CD4-positive, alpha-beta T cell treated with Interleukin-4 for 4 hours (primary cell): ENCODE results near the gene MYPOP.

Source experiments
- DNase-seq: peaks from one replicate; pipeline ENCODE4 v3.0.0-alpha.2; 2020

Gene MYPOP

DNA sequence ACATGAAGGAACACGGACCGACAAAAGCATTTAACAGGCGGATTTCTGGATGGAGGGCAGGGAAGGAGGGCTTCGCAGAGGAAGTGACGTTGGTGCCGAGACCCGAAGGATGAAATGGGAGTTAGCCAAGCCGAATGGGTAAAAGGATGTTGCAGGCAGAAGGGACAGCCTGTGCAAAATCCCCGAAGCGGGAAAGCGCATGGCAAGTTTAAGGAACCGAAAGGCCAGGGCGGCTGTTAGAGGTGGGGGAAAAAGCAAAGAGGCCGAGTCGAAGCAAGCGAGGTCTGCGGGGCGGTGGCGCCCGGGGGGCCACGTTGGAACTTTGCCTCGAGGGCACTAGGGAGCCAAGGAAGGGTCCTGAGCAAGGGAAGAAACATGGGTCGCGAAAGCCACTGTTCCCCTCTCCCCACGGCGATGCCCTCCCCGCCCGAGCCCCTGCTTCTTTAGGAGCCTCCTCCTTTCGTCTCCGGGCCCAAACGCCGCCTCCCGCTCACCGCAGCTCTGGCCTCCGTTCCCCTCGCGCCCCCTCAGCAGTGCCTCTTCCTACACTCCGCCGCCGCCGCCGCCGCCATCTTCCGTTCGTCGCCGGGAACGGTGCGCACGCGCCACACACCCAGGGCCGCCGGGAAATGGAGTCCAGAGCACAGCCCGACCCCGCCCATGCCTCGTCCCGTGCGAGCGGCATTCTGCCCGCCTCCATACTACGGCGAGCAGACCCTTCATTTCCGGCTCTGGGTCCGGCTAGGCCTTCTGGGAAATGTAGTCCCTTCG is 39.7 kb downstream of the MYPOP start, which contains the start of gene SYMPK:
Gene SYMPK, minus strand, starts transcription at position 584 of the 771 bp plus-strand sequence. CDS start 8,652 bp downstream, outside the sequence.
- DNase-seq: peak; percentile 98

DNA sequence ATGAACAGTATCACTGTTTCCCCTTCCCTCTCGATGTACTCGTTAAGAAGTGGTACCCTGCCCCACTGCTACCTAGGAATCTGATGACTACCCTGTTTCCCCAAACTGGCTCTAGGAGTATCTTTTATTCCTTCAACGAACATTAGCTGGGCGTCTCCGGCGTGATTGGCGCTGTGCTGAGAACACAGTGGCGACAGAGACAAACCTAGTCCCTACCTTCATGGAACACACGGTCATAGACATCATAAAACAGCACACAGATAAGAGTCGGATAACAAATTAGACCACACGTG is 40.2 kb downstream of the MYPOP start:
- DNase-seq: no peak

DNA sequence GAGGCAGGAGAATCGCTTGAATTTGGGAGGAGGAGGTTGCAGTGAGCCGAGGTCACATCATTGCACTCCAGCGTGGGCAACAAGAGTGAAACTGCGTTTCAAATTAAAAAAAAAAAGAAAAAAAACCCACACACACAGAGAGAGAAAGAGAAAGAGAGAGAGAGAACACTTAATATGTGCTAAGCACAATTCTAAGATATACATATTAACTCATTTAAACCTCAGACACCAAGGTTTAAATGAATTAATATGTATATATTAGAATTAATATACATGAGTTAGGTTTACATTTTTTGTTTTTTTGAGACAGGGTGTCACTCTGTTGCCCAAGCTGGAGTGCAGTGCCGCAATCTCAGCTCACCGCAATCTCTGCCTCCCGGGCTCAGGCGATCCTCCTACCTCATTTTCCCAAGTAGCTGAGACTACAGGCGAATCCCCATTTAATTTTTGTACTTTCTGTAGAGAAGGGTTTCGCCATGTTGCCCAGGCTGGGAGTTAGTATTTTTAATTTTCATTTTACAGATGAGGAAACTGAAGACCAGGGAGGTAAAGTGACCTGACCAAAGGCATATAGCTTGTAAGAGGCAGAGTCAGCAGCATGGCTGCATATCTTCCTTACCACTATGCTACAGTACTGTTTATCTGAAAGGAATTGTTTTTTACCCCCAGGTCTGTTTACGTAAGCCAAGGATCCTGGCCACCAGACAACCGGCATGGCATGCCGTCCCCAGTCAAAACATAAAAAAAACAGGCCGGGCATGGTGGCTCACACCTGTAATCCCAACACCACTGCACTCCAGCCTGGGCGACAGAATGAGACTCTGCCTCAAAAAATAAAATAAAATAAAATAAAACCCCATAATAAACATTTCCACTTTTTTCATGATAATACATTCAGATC is 41.8 kb downstream of the MYPOP start:
- DNase-seq: no peak

DNA sequence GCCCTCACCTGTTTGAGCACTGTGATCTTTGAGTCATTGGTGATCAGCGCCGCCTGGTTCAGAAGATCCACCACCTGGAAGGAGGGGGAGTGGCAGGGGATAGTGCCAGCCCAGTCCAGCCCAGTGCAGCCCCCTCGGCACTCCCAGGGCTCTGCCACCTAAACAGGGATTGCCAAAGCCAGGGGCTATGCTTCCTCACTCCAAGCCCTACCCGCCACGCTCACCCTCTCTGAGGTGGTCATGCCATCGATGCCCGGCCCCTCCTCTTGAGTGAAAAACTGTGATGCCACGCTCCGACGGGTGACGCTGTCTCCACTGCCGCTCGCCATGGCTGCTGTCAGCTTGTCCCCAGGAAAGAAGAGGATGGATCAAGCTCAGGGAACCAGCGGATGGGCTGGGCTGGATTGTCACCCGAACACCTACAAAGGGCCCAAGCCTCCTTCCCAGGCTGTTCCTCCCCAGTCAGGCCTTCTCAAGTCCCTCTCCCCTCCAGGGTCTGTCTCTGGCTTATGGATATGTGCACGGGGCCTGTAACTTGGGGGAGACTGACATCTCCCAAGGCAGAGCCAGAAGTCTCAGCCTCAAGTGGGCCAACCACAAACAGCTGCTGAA is 48.1 kb downstream of the MYPOP start:
- DNase-seq: no peak

DNA sequence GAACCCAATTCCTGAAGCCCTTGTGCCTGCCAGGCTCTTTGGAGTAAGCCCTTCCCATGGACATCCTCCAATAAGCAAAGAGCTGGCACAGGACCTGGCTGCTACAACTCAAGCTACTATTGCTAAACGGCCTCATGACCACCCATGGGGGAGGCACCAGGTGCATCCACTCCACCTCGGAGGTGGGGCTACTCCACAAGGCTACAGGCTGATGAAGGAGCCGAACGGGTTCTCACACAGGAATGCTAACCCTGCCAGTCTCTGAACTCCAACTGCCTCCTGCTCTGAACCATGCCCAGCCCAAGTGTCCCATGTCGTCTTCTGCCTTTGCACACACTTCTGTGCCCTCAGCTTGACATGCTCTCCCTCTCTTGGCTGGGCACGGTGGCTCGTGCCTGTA is 49.4 kb downstream of the MYPOP start:
- DNase-seq: no peak

DNA sequence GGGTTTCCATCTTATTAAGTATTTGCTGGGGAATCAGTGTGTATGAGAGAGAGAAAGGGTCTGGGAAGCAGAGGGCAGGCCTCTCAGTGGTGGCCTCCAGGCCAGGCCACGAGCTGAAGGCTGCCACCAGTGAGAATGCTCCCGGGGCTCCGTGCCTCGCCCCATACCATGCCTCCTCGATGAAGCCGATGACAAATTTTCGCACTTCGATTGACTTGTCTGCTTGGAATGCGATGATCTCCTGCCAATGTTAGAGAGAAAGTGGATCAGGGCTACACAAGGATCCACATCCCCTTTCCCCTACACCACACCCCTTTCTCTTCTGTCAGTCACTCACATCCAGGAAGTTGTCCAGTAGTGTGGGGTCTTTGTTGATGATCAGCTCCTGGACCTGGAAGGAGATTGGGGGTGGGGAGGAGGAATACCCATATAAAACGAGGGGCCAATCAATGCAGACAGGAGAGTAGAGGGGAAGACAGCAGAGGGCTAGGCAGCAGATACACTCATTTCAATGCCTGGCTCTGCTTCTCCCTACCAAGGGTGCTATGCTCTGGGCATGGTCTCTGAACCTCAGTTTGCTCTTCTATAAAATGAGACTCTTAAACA is 50.2 kb downstream of the MYPOP start:
- no peak for DNase-seq

DNA sequence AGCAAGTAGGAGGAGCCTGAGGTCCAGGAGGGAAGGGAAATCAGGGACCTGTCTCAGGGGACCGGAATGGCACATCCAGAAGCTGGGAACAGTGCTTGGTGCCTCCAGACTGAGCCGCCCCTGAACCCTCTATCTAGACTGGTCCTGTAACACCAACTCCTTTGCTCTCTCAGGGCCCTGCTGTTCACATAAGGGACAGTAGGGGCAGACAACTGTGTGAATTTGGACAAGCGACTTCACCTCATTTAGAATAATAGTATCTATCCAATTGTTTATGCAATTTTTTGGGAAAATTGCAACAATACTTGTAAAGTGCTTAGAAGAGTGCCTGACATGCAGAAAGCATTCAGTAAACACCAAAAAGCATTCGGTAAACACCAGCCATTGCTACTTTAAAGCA is 53.5 kb downstream of the MYPOP start:
- no peak for DNase-seq

DNA sequence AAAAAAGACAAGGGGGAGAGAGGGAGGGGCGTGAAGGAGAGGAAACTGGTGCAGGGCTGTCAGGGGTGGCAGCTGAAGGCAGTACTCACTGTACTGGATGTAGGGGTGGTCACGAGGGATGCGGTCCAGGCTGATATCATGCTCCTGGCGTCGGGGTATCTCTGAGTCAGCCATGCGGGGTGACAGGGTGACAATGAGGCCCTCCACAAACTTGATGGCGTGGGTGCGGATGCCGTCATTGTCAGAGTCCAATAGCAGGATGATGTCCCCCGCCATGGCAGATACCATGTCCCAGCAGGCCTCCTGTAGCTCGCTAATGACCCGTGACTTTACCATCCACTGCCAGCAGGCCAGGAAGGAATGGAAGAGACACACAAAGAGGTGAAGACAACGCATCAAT is 54.8 kb downstream of the MYPOP start:
- no peak for DNase-seq

DNA sequence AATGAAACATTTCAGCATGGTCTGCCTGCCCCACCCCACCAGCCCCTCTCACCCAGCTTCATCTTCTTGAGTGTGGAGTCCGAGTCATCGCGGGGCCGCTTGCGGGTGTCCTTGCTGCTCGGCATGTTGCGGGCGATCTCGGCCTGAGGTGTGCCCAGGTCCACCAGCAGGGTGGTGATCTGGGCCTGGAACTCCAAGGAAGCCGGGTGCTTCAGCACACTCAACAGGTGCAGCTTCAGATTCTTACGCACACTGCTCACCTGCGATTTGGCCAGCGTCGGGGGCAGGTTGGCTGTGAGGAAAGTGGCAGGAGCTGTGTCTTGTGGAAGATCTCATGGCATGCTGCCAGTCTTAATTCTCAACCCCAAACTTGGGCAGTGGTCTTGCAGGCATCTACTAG is 60.2 kb downstream of the MYPOP start:
- no peak for DNase-seq
